ENCODE results near the gene FGF19.
"Not testable (repeated sequence)": the region's sequence is repeated elsewhere in the genome, so short reads cannot be mapped to it uniquely, and the experiment has no call there.

FGF19 gene

GRCh38 chr11:69697861-69698260 lies 6.0 kb downstream of the FGF19 start:
- H3K36me3 ChIP-seq, result no peaks in the 10 kb centered on the region
- DNase-seq, result no peak
- no peak overlapping the region for H3K27ac ChIP-seq
- TF ChIP-seq CTCF (IDR thresholded peaks at IDR 0.05; ENCODE audit: low read depth, low read length), result no peak
- no peaks in the 10 kb centered on the region for H3K27me3 ChIP-seq (ENCODE audit: insufficient read depth, low read depth, severe bottlenecking)
- no peaks in the 10 kb centered on the region for H3K9me3 ChIP-seq (ENCODE audit: severe bottlenecking)
- H3K4me3 ChIP-seq (ENCODE audit: low read depth, low read length), result no peak overlapping the region

GRCh38 chr11:69697469-69697843 lies 6.4 kb downstream of the FGF19 start:
- no peak for TF ChIP-seq CTCF (IDR thresholded peaks at IDR 0.05; ENCODE audit: low read depth, low read length)
- Histone ChIP-seq H3K36me3 (no peaks in the 10 kb centered on the region), H3K27me3 (ENCODE audit: insufficient read depth, low read depth, severe bottlenecking) (no peaks in the 10 kb centered on the region), H3K4me3 (ENCODE audit: low read depth, low read length) (no peak overlapping the region), H3K27ac (no peak overlapping the region), H3K9me3 (ENCODE audit: severe bottlenecking) (no peaks in the 10 kb centered on the region)
- no peak for DNase-seq

- peak; percentile 64 for DNase-seq
- no peaks in the 10 kb centered on the region for H3K36me3 ChIP-seq
- no peaks in the 10 kb centered on the region for H3K9me3 ChIP-seq (ENCODE audit: severe bottlenecking)
- TF ChIP-seq CTCF (IDR thresholded peaks at IDR 0.05; ENCODE audit: low read depth, low read length), result no peak
- H3K27ac ChIP-seq, result no peak overlapping the region
- H3K4me3 ChIP-seq (ENCODE audit: low read depth, low read length), result no peak overlapping the region
- no peaks in the 10 kb centered on the region for H3K27me3 ChIP-seq (ENCODE audit: insufficient read depth, low read depth, severe bottlenecking)
Measured at GRCh38 chr11:69696749-69697468, 6.9 kb downstream of the FGF19 start.

GRCh38 chr11:69695995-69696394 lies 7.8 kb downstream of the FGF19 start:
- H3K9me3 ChIP-seq (ENCODE audit: severe bottlenecking); H3K27ac ChIP-seq; H3K36me3 ChIP-seq; H3K4me3 ChIP-seq (ENCODE audit: low read depth, low read length); H3K27me3 ChIP-seq (ENCODE audit: insufficient read depth, low read depth, severe bottlenecking); DNase-seq: not testable (repeated sequence)

- TF ChIP-seq CTCF (IDR thresholded peaks at IDR 0.05; ENCODE audit: low read depth, low read length), result no peak
- DNase-seq, result no peak
- Histone ChIP-seq H3K9me3 (ENCODE audit: severe bottlenecking) (no peaks in the 10 kb centered on the region), H3K4me3 (ENCODE audit: low read depth, low read length) (no peak overlapping the region), H3K27me3 (ENCODE audit: insufficient read depth, low read depth, severe bottlenecking) (no peaks in the 10 kb centered on the region), H3K27ac (no peak overlapping the region), H3K36me3 (no peaks in the 10 kb centered on the region)
Measured at GRCh38 chr11:69695581-69695980, 8.2 kb downstream of the FGF19 start.

GRCh38 chr11:69694781-69695180 lies 9.0 kb downstream of the FGF19 start:
- no peaks in the 10 kb centered on the region for H3K9me3 ChIP-seq (ENCODE audit: severe bottlenecking)
- no peak for DNase-seq
- H3K36me3 ChIP-seq, result no peaks in the 10 kb centered on the region
- H3K4me3 ChIP-seq (ENCODE audit: low read depth, low read length), result no peak overlapping the region
- no peak for TF ChIP-seq CTCF (IDR thresholded peaks at IDR 0.05; ENCODE audit: low read depth, low read length)
- no peaks in the 10 kb centered on the region for H3K27me3 ChIP-seq (ENCODE audit: insufficient read depth, low read depth, severe bottlenecking)
- no peak overlapping the region for H3K27ac ChIP-seq

All from WERI-Rb-1 (cell line).